RPMI7951 (cell line): ENCODE results near the gene SIX3. TPM values are rescaled to one million over a fixed set of nuclear protein-coding genes. Genes with fewer than 3 reads are reported as not detected.

Experiments used
- total RNA-seq: library from RNA; depleted of rRNA; stranded (reverse); fragments of >200 nt; shearing (Covaris generic); gene quantifications from 2 replicates; pipeline ENCODE4 v1.2.3, GENCODE V29; 2014; rRNA removed

SIX3 gene
- total RNA-seq, 1 experiment from 2014 or later, result not detected

Other genes with a start within 250 kb of the SIX3 start
- 0.78 and 1.4 TPM in 2 replicates for gene SIX2, start 67.8 kb downstream of the SIX3 start, total RNA-seq